GM21723 (cell line): ENCODE measurements around the gene DAZL.

Experiments used
- ATAC-seq: cut with Tn5 transposase; IDR thresholded peaks from one replicate; pipeline ENCODE4 v1.9.1; 2021; ENCODE audit warnings: mild to moderate bottlenecking, moderate library complexity; ENCODE audit not compliant: unreplicated experiment

DAZL gene

GRCh38 chr3:16596352-16597032 lies 8.7 kb downstream of the DAZL start:
- ATAC-seq = peak; percentile 72

- no peak for ATAC-seq
Measured at GRCh38 chr3:16595778-16596177, 9.4 kb downstream of the DAZL start.

GRCh38 chr3:16589867-16590624 lies 15.2 kb downstream of the DAZL start:
- ATAC-seq = peak; percentile 98

GRCh38 chr3:16589120-16589519 lies 16.1 kb downstream of the DAZL start:
- ATAC-seq = no peak

GRCh38 chr3:16587681-16588060 lies 17.6 kb downstream of the DAZL start:
- ATAC-seq = no peak

- ATAC-seq = no peak
Measured at GRCh38 chr3:16587047-16587680, 18.1 kb downstream of the DAZL start.

GRCh38 chr3:16584880-16585279 lies 20.3 kb downstream of the DAZL start:
- ATAC-seq = no peak

- no peak for ATAC-seq
Measured at GRCh38 chr3:16583551-16583950, 21.7 kb downstream of the DAZL start.

GRCh38 chr3:16570113-16570512 lies 35.1 kb downstream of the DAZL start:
- ATAC-seq = no peak

- ATAC-seq = no peak
Measured at GRCh38 chr3:16568532-16568931, 36.7 kb downstream of the DAZL start.

- no peak for ATAC-seq
Measured at GRCh38 chr3:16568115-16568514, 37.1 kb downstream of the DAZL start.

GRCh38 chr3:16559653-16560365 lies 45.4 kb downstream of the DAZL start:
- ATAC-seq = no peak

GRCh38 chr3:16554126-16554525 lies 51.1 kb downstream of the DAZL start:
- no peak for ATAC-seq

- no peak for ATAC-seq
Measured at GRCh38 chr3:16552757-16553156, 52.5 kb downstream of the DAZL start.

- no peak for ATAC-seq
Measured at GRCh38 chr3:16551342-16551976, 53.8 kb downstream of the DAZL start.

GRCh38 chr3:16550676-16551341 lies 54.4 kb downstream of the DAZL start:
- ATAC-seq = peak; percentile 88

- ATAC-seq = no peak
Measured at GRCh38 chr3:16550305-16550675, 54.9 kb downstream of the DAZL start.

- ATAC-seq = no peak
Measured at GRCh38 chr3:16548721-16549120, 56.5 kb downstream of the DAZL start.

GRCh38 chr3:16547561-16548357 lies 57.5 kb downstream of the DAZL start:
- ATAC-seq = no peak
